KOPT-K1 (cell line): ENCODE measurements around the gene MS4A12.

ENCODE experiments used
- H3K27ac ChIP-seq: fragments of 200-600 bp; sonication (generic); 2 replicates; pipeline ENCODE4 v1.5.1; 2016; ENCODE audit warnings: antibody characterized with exemption, mild to moderate bottlenecking, low read depth, low read length; ENCODE audit not compliant: poor library complexity, severe bottlenecking
- H3K36me3 ChIP-seq: fragments of 200-600 bp; sonication (generic); 2 replicates; pipeline ENCODE4 v1.5.1; 2017; ENCODE audit warnings: antibody characterized with exemption, mild to moderate bottlenecking, low read length, moderate library complexity; ENCODE audit not compliant: insufficient read depth
- H3K9me3 ChIP-seq: fragments of 200-600 bp; sonication (generic); 2 replicates; pipeline ENCODE4 v1.5.1; 2017; ENCODE audit warnings: antibody characterized with exemption, low read length, mild to moderate bottlenecking; ENCODE audit not compliant: insufficient read depth, poor library complexity, severe bottlenecking

Gene MS4A12

DNA sequence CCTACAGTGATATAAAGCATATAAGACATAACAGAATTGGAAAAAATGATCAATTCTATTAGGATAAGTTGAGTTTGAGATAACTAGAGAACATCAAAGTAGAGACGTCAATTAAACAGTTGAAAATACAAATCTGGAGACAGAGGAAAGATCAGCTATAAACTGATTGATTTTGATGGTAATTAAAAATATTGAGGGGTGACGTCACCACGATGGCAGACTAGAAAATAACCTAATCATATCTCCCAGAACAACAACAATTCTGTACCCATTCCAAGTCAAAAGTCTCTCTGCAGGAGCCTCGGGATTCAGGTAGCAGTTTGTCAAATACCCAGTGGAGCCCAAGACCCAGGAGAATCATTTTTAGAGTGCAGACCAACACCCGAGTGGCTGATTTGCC is 51.5 kb downstream of the MS4A12 start:
- H3K36me3 ChIP-seq: no peaks in the 10 kb centered on the region
- no peak overlapping the region for H3K27ac ChIP-seq
- H3K9me3 ChIP-seq: no peaks in the 10 kb centered on the region
